ENCODE data around the gene TNFSF12. TPM values are rescaled to one million over a fixed set of nuclear protein-coding genes. Genes with fewer than 3 reads are reported as not detected.

Gene TNFSF12
- total RNA-seq, 3 donors from 2014 or later, result 39.3 to 65.3 (median 41.1) TPM

DNA sequence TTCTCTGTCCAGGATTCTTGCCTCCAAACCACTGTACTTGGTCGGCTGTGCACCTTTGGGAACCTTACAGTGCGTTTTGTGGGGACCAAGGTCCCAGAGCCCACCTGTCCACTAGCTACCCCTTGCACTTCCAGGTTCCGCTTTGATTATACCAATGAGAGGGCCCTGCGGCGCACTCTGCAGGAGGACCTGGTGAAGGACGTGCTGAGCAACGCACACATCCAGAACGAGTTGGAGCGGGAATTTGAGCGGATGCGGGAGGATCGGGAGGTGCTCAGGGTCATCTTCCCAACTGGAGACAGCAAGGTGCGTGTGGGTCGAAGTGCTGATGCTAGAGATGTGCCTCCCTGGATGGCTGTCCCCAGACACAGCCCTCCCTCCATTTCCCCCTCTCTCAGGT lies 45.9 kb upstream of the TNFSF12 start:
- TF ChIP-seq POLR2A (IDR thresholded peaks at IDR 0.05) (no peak), POLR2AphosphoS5 (IDR thresholded peaks at IDR 0.05) (no peak)
- TF ChIP-seq, protein P1, sequence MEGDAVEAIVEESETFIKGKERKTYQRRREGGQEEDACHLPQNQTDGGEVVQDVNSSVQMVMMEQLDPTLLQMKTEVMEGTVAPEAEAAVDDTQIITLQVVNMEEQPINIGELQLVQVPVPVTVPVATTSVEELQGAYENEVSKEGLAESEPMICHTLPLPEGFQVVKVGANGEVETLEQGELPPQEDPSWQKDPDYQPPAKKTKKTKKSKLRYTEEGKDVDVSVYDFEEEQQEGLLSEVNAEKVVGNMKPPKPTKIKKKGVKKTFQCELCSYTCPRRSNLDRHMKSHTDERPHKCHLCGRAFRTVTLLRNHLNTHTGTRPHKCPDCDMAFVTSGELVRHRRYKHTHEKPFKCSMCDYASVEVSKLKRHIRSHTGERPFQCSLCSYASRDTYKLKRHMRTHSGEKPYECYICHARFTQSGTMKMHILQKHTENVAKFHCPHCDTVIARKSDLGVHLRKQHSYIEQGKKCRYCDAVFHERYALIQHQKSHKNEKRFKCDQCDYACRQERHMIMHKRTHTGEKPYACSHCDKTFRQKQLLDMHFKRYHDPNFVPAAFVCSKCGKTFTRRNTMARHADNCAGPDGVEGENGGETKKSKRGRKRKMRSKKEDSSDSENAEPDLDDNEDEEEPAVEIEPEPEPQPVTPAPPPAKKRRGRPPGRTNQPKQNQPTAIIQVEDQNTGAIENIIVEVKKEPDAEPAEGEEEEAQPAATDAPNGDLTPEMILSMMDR (IDR thresholded peaks at IDR 0.05), result no peak
- Histone ChIP-seq H3K9me3 (no peaks in the 10 kb centered on the region), H3K27ac (no peak overlapping the region), H3K4me1 (no peaks in the 10 kb centered on the region), H3K4me3 (no peak overlapping the region), H3K36me3 (peaks cover 45% of the 10 kb centered on the region), H3K27me3 (no peaks in the 10 kb centered on the region)
- no peak for DNase-seq (ENCODE audit: low spot score in 2 of 2)
- intact Hi-C loops (cut with DNase I; ENCODE audit: low total_unique reads), result no loop called here

DNA sequence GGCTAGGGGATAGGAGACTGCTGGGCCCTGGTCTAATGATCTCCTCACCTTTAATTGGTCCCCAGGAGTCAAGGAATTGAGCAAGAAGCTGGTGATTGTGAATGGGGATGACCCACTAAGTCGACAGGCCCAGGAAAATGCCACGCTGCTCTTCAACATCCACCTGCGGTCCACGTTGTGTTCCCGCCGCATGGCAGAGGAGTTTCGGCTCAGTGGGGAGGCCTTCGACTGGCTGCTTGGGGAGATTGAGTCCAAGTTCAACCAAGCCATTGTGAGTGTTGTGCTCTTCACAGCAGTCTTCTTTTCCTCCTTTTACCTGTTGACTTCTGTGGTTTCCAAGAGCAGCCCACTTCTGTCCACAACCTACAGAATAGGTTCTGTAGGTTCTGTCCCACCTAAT lies 45.3 kb upstream of the TNFSF12 start:
- no peak overlapping the region for H3K27ac ChIP-seq
- no peaks in the 10 kb centered on the region for H3K27me3 ChIP-seq
- H3K4me3 ChIP-seq, result no peak overlapping the region
- no peak for DNase-seq (ENCODE audit: low spot score in 2 of 2)
- no peaks in the 10 kb centered on the region for H3K4me1 ChIP-seq
- intact Hi-C loops (cut with DNase I; ENCODE audit: low total_unique reads), result no loop called here
- no peaks in the 10 kb centered on the region for H3K9me3 ChIP-seq
- H3K36me3 ChIP-seq, result peaks cover 42% of the 10 kb centered on the region
- TF ChIP-seq POLR2AphosphoS5 (IDR thresholded peaks at IDR 0.05) (no peak), POLR2A (IDR thresholded peaks at IDR 0.05) (no peak)
- TF ChIP-seq, protein P1 (IDR thresholded peaks at IDR 0.05), result no peak

DNA sequence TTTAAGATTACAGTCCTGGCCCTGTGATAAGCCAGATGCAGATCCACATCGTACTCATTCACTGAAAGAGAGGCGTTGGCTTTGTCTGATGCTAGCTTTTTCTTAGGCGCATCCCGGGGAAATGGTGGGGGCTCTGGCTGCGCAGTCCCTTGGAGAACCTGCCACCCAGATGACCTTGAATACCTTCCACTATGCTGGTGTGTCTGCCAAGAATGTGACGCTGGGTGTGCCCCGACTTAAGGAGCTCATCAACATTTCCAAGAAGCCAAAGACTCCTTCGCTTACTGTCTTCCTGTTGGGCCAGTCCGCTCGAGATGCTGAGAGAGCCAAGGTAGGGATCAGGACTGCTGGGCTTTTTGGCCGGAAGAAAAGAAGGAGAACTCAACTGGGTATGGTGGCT lies 40.7 kb upstream of the TNFSF12 start:
- Histone ChIP-seq H3K36me3 (peaks cover 23% of the 10 kb centered on the region), H3K4me1 (no peaks in the 10 kb centered on the region), H3K9me3 (no peaks in the 10 kb centered on the region), H3K27me3 (no peaks in the 10 kb centered on the region), H3K4me3 (no peak overlapping the region), H3K27ac (no peak overlapping the region)
- TF ChIP-seq POLR2AphosphoS5 (IDR thresholded peaks at IDR 0.05), result no peak
- no peak for TF ChIP-seq POLR2A (IDR thresholded peaks at IDR 0.05)
- TF ChIP-seq, protein P1 (IDR thresholded peaks at IDR 0.05), result no peak
- intact Hi-C loops (cut with DNase I; ENCODE audit: low total_unique reads), result no loop called here
- no peak for DNase-seq (ENCODE audit: low spot score in 2 of 2)

DNA sequence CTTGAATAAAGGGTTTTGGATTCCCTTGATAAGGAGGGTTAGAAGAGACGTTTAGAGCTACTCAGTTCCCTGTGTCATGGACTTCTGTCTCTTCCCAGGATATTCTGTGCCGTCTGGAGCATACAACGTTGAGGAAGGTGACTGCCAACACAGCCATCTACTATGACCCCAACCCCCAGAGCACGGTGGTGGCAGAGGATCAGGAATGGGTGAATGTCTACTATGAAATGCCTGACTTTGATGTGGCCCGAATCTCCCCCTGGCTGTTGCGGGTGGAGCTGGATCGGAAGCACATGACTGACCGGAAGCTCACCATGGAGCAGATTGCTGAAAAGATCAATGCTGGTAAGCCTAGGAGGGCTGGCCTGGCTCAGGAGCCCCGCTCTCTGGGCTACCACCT lies 40.0 kb upstream of the TNFSF12 start:
- peaks cover 16% of the 10 kb centered on the region for H3K36me3 ChIP-seq
- TF ChIP-seq, protein P1 (IDR thresholded peaks at IDR 0.05), result no peak
- TF ChIP-seq POLR2A (IDR thresholded peaks at IDR 0.05) (no peak), POLR2AphosphoS5 (IDR thresholded peaks at IDR 0.05) (no peak)
- intact Hi-C loops (cut with DNase I; ENCODE audit: low total_unique reads), result no loop called here
- no peaks in the 10 kb centered on the region for H3K4me1 ChIP-seq
- no peaks in the 10 kb centered on the region for H3K27me3 ChIP-seq
- no peak overlapping the region for H3K4me3 ChIP-seq
- no peak for DNase-seq (ENCODE audit: low spot score in 2 of 2)
- no peaks in the 10 kb centered on the region for H3K9me3 ChIP-seq
- H3K27ac ChIP-seq, result no peak overlapping the region

DNA sequence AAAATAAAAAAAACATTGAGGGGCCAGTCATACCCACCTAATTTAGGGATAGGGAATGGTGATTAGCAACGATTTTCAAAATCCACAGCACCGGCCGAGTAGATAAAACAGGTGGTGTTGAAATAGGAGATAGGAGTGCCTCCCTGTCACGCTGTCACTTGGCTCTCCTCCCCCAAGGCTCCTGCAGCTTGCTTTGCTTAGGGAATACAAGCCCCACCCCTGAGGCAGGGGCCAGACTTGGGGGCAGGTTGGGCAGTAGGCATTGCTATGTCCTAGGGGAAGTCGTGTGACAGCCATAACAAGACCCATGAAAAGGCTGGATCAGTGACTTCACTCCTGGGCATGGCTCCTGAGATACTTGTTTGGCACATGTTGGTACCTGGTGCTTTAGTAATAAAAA lies 38.9 kb upstream of the TNFSF12 start:
- Histone ChIP-seq H3K4me1 (no peaks in the 10 kb centered on the region), H3K4me3 (no peak overlapping the region), H3K9me3 (no peaks in the 10 kb centered on the region), H3K36me3 (peaks cover 9% of the 10 kb centered on the region), H3K27me3 (no peaks in the 10 kb centered on the region), H3K27ac (no peak overlapping the region)
- TF ChIP-seq POLR2A (IDR thresholded peaks at IDR 0.05) (no peak), POLR2AphosphoS5 (IDR thresholded peaks at IDR 0.05) (no peak)
- TF ChIP-seq, protein P1 (IDR thresholded peaks at IDR 0.05), result no peak
- no peak for DNase-seq (ENCODE audit: low spot score in 2 of 2)
- intact Hi-C loops (cut with DNase I; ENCODE audit: low total_unique reads), result loop anchor here (10.0 kb wide), 1 partner anchor 55 kb away; the partner anchor contains the start of gene SENP3
